TTC549 (cell line): ENCODE results near the gene PCNX1.
"Not testable (repeated sequence)": the region's sequence is repeated elsewhere in the genome, so short reads cannot be mapped to it uniquely, and the experiment has no call there.

Source experiments
- FAIRE-seq: peaks from 2 replicates; lab custom pipeline; 2012; peaks lifted over from hg19 to GRCh38; lab: Jason Lieb, UNC

The PCNX1 gene

GRCh38 chr14:70916799-70917198 lies 9.5 kb downstream of the PCNX1 start:
- FAIRE-seq, result no peak

GRCh38 chr14:70917633-70918032 lies 10.4 kb downstream of the PCNX1 start:
- FAIRE-seq, result no peak

- FAIRE-seq, result no peak
Measured at GRCh38 chr14:70919774-70920173, 12.5 kb downstream of the PCNX1 start.

- FAIRE-seq, result no peak
Measured at GRCh38 chr14:70920608-70921007, 13.3 kb downstream of the PCNX1 start.

- no peak for FAIRE-seq
Measured at GRCh38 chr14:70921669-70922068, 14.4 kb downstream of the PCNX1 start.

- FAIRE-seq, result no peak
Measured at GRCh38 chr14:70924521-70924920, 17.3 kb downstream of the PCNX1 start.

GRCh38 chr14:70926235-70926830 lies 19.1 kb downstream of the PCNX1 start:
- FAIRE-seq, result no peak

- no peak for FAIRE-seq
Measured at GRCh38 chr14:70931008-70931407, 23.7 kb downstream of the PCNX1 start.

- no peak for FAIRE-seq
Measured at GRCh38 chr14:70934084-70934483, 26.8 kb downstream of the PCNX1 start.

GRCh38 chr14:70934502-70935134 lies 27.4 kb downstream of the PCNX1 start:
- no peak for FAIRE-seq

GRCh38 chr14:70935135-70935534 lies 27.9 kb downstream of the PCNX1 start:
- FAIRE-seq, result no peak

- not testable (repeated sequence) for FAIRE-seq
Measured at GRCh38 chr14:70939693-70940092, 32.4 kb downstream of the PCNX1 start.

- not testable (repeated sequence) for FAIRE-seq
Measured at GRCh38 chr14:70941637-70942341, 34.5 kb downstream of the PCNX1 start.

GRCh38 chr14:70942342-70942706 lies 35.1 kb downstream of the PCNX1 start:
- FAIRE-seq, result no peak

GRCh38 chr14:70942721-70943120 lies 35.5 kb downstream of the PCNX1 start:
- FAIRE-seq, result not testable (repeated sequence)

- no peak for FAIRE-seq
Measured at GRCh38 chr14:70943838-70944237, 36.6 kb downstream of the PCNX1 start.

GRCh38 chr14:70947739-70948138 lies 40.5 kb downstream of the PCNX1 start:
- no peak for FAIRE-seq

- FAIRE-seq, result no peak
Measured at GRCh38 chr14:70952485-70952884, 45.2 kb downstream of the PCNX1 start.

GRCh38 chr14:70954068-70954467 lies 46.8 kb downstream of the PCNX1 start:
- FAIRE-seq, result no peak

GRCh38 chr14:70955543-70956480 lies 48.6 kb downstream of the PCNX1 start:
- no peak for FAIRE-seq

- no peak for FAIRE-seq
Measured at GRCh38 chr14:70956511-70956910, 49.3 kb downstream of the PCNX1 start.

- no peak for FAIRE-seq
Measured at GRCh38 chr14:70957710-70958109, 50.5 kb downstream of the PCNX1 start.

- FAIRE-seq, result no peak
Measured at GRCh38 chr14:70962935-70963334, 55.7 kb downstream of the PCNX1 start.
